GM12891 (cell line): ENCODE results near the gene HRC.

Source experiments
- POLR2A ChIP-seq: IDR thresholded peaks from 2 replicates; pipeline ENCODE4 v1.6.1; 2011; ENCODE audit warnings: low read depth, low read length, control low read depth
- POLR2AphosphoS5 ChIP-seq: IDR thresholded peaks from 2 replicates; pipeline ENCODE4 v1.6.1; 2011; ENCODE audit warnings: low read depth, low read length, control low read depth
- POU2F2 ChIP-seq: IDR thresholded peaks from 2 replicates; pipeline ENCODE4 v1.6.1; 2011; ENCODE audit warnings: low read depth, mild to moderate bottlenecking, control low read depth, low read length, moderate library complexity
- TAF1 ChIP-seq: IDR thresholded peaks from 2 replicates; pipeline ENCODE4 v1.6.1; 2011; ENCODE audit warnings: low read depth, low read length, control low read depth

- TF ChIP-seq POLR2AphosphoS5 (no peak), POLR2A (no peak), POU2F2 (no peak), TAF1 (no peak)
Observed at GRCh38 chr19:49145573-49146407, 9.4 kb downstream of the HRC start.
